SU-DHL-6 (cell line): ENCODE data around the gene OBSL1.

Source experiments
- H2AFZ ChIP-seq: fragments of 200-600 bp; sonication (generic); 2 replicates; pipeline ENCODE4 v1.6.1; 2014; ENCODE audit warnings: low read depth, mild to moderate bottlenecking, moderate library complexity, mixed read lengths, antibody characterized with exemption, low read length; ENCODE audit not compliant: severe bottlenecking
- H3F3A ChIP-seq: fragments of 200-600 bp; shearing (Covaris generic); 2 replicates; pipeline ENCODE4 v1.6.0; 2016; ENCODE audit warnings: antibody characterized with exemption, mild to moderate bottlenecking; ENCODE audit not compliant: insufficient read depth
- H3K27ac ChIP-seq: fragments of 200-600 bp; sonication (generic); 2 replicates; pipeline ENCODE4 v1.5.1; 2016; ENCODE audit warnings: low read depth, mild to moderate bottlenecking, low read length, moderate library complexity, mixed read lengths
- H3K27me3 ChIP-seq: fragments of 200-600 bp; sonication (generic), shearing (Covaris generic); 2 replicates; pipeline ENCODE4 v1.6.0; 2014; ENCODE audit warnings: mild to moderate bottlenecking, low read length
- H3K36me3 ChIP-seq: fragments of 200-600 bp; sonication (generic); 2 replicates; pipeline ENCODE4 v1.6.1; 2014; ENCODE audit warnings: mild to moderate bottlenecking, low read length, mixed read lengths
- H3K4me2 ChIP-seq: fragments of 300-600, 200-600 bp; shearing (Covaris generic), sonication (generic); 2 replicates; pipeline ENCODE4 v1.6.0; 2014; ENCODE audit warnings: low read length, low read depth, mild to moderate bottlenecking; ENCODE audit not compliant: poor library complexity, severe bottlenecking
- H3K4me3 ChIP-seq: fragments of 200-600 bp; sonication (generic); 2 replicates; pipeline ENCODE4 v1.5.1; 2014; ENCODE audit warnings: antibody characterized with exemption, low read length, mild to moderate bottlenecking, mixed read lengths; ENCODE audit not compliant: insufficient read depth, poor library complexity, severe bottlenecking
- H3K79me2 ChIP-seq: fragments of 200-600 bp; sonication (generic); 2 replicates; pipeline ENCODE4 v1.6.1; 2014; ENCODE audit warnings: mild to moderate bottlenecking, low read length, moderate library complexity; ENCODE audit not compliant: insufficient read depth
- H3K9ac ChIP-seq: fragments of 200-600 bp; sonication (generic); 2 replicates; pipeline ENCODE4 v1.7.0; 2014; ENCODE audit warnings: mild to moderate bottlenecking, low read length
- H3K9me2 ChIP-seq: fragments of 200-600 bp; sonication (generic); replicated peaks from 2 replicates; pipeline ENCODE4 v1.6.1; 2014; ENCODE audit warnings: low read length; ENCODE audit not compliant: insufficient read depth
- H3K9me3 ChIP-seq: fragments of 200-600 bp; sonication (generic); 2 replicates; pipeline ENCODE4 v1.6.1; 2014; ENCODE audit warnings: low read length, mixed read lengths; ENCODE audit not compliant: insufficient read depth
- H4K20me1 ChIP-seq: fragments of 200-600 bp; sonication (generic); 2 replicates; pipeline ENCODE4 v1.6.1; 2014; ENCODE audit warnings: low read depth, mild to moderate bottlenecking, antibody characterized with exemption, low read length, moderate library complexity, mixed read lengths
- EZH2phosphoT487 ChIP-seq: fragments of 200-600 bp; sonication (generic), shearing (Covaris generic); conservative IDR thresholded peaks from 2 replicates; pipeline ENCODE4 v1.6.1; 2018; ENCODE audit warnings: mild to moderate bottlenecking, antibody characterized with exemption, low read length, moderate library complexity, mixed read lengths
- TF ChIP-seq, protein P1 (sequence below): fragments of 200-600 bp; sonication (generic); IDR thresholded peaks from one replicate; pipeline ENCODE4 v1.5.1; 2017; ENCODE audit warnings: antibody characterized with exemption, mild to moderate bottlenecking, low read length, moderate library complexity; ENCODE audit not compliant: insufficient read depth, poor library complexity, severe bottlenecking

Gene OBSL1

DNA sequence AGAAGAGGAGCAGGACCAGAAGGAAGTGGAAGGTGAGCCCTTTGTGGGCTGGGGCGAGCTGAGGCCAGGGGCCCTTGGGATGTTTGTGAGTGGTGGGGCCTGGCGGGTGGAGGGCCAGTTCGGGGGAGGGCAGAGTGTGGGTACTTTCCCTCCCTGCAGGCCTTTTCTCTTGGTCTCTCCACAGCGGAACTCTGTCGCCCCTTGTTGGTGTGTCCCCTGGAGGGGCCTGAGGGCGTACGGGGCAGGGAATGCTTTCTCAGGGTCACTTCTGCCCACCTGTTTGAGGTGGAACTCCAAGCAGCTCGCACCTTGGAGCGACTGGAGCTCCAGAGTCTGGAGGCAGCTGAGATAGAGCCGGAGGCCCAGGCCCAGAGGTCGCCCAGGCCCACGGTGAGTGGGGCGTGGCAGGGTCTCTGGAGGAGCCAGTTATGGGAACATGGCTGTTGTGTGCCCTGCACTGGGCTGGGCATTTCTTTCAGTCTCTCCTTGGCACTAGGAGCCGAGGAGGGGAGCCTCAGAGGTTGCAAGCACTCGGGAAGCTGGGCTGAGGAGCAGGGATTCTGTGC lies 37.1 kb upstream of the OBSL1 start:
- H4K20me1 ChIP-seq = no peaks in the 10 kb centered on the region
- TF ChIP-seq EZH2phosphoT487 = no peak
- TF ChIP-seq, protein P1, sequence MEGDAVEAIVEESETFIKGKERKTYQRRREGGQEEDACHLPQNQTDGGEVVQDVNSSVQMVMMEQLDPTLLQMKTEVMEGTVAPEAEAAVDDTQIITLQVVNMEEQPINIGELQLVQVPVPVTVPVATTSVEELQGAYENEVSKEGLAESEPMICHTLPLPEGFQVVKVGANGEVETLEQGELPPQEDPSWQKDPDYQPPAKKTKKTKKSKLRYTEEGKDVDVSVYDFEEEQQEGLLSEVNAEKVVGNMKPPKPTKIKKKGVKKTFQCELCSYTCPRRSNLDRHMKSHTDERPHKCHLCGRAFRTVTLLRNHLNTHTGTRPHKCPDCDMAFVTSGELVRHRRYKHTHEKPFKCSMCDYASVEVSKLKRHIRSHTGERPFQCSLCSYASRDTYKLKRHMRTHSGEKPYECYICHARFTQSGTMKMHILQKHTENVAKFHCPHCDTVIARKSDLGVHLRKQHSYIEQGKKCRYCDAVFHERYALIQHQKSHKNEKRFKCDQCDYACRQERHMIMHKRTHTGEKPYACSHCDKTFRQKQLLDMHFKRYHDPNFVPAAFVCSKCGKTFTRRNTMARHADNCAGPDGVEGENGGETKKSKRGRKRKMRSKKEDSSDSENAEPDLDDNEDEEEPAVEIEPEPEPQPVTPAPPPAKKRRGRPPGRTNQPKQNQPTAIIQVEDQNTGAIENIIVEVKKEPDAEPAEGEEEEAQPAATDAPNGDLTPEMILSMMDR = no peak
- H3K9me2 ChIP-seq = no peaks in the 10 kb centered on the region
- no peak overlapping the region for H2AFZ ChIP-seq
- H3K36me3 ChIP-seq = no peaks in the 10 kb centered on the region
- H3K27ac ChIP-seq = no peak overlapping the region
- H3K4me3 ChIP-seq = no peak overlapping the region
- no peak overlapping the region for H3K4me2 ChIP-seq
- no peaks in the 10 kb centered on the region for H3K9me3 ChIP-seq
- H3F3A ChIP-seq = no peaks in the 10 kb centered on the region
- H3K79me2 ChIP-seq = no peaks in the 10 kb centered on the region
- no peak overlapping the region for H3K9ac ChIP-seq
- H3K27me3 ChIP-seq = no peaks in the 10 kb centered on the region

DNA sequence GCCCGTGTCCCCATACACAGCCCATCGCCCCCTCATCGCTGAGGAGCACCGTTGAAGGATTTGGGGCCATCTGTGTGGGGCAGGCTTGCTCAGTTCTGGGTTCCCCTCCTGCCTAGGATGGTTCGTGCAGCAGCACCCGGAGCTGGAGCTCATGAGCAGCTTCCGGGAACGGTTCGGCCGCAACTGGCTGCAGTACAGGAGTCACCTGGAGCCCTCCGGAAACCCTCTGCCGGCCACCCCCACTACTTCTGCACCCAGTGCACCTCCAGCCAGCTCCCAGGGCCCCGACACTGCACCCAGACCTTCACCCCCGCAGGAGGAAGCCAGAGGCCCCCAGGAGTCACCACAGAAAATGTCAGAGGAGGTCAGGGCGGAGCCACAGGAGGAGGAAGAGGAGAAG lies 36.6 kb upstream of the OBSL1 start:
- Histone ChIP-seq H3K79me2 (no peaks in the 10 kb centered on the region), H3K9me2 (no peaks in the 10 kb centered on the region), H3K27me3 (no peaks in the 10 kb centered on the region), H3K27ac (no peak overlapping the region), H3K36me3 (no peaks in the 10 kb centered on the region), H3K9me3 (no peaks in the 10 kb centered on the region), H3K4me2 (no peak overlapping the region), H3K9ac (no peak overlapping the region), H3F3A (no peaks in the 10 kb centered on the region), H3K4me3 (no peak overlapping the region), H2AFZ (no peak overlapping the region), H4K20me1 (no peaks in the 10 kb centered on the region)
- TF ChIP-seq, protein P1 = no peak
- no peak for TF ChIP-seq EZH2phosphoT487

DNA sequence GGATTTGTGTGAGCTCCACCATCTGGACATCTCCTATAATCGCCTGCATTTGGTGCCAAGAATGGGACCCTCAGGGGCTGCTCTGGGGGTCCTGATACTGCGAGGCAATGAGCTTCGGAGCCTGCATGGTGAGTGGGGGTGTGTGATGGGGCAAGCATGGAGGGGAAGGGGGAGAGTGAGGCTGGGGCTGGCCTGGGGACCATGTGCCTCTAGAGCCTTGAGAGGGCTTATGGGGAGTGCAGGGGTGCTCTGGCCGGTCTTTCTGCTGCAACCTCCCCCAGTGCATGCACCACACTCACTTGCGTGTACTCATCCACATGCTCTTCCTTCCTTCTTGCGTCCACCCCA lies 34.2 kb upstream of the OBSL1 start:
- no peak overlapping the region for H3K4me3 ChIP-seq
- no peaks in the 10 kb centered on the region for H3K9me2 ChIP-seq
- no peaks in the 10 kb centered on the region for H3K27me3 ChIP-seq
- no peak overlapping the region for H3K4me2 ChIP-seq
- H3K27ac ChIP-seq = no peak overlapping the region
- no peaks in the 10 kb centered on the region for H4K20me1 ChIP-seq
- H3K9ac ChIP-seq = no peak overlapping the region
- H3K9me3 ChIP-seq = no peaks in the 10 kb centered on the region
- H3K79me2 ChIP-seq = no peaks in the 10 kb centered on the region
- no peaks in the 10 kb centered on the region for H3F3A ChIP-seq
- no peaks in the 10 kb centered on the region for H3K36me3 ChIP-seq
- H2AFZ ChIP-seq = no peak overlapping the region
- TF ChIP-seq EZH2phosphoT487 = no peak
- TF ChIP-seq, protein P1 = no peak
